T-helper 17 cell (primary cell): ENCODE measurements around the gene MEX3B. TPM values are rescaled to one million over a fixed set of nuclear protein-coding genes. Genes with fewer than 3 reads are reported as not detected.

Experiments
- ATAC-seq: fragments of 150-1000 bp; cut with Tn5 transposase; 2 replicates; pipeline ENCODE4 v1.10.0; 2021; ENCODE audit warnings: mild to moderate bottlenecking, moderate library complexity
- DNase-seq, 3 donors: peaks; one replicate each; pipeline versions ENCODE4 v3.0.0 to v3.0.0-alpha.2; 2020 to 2021
- H3K9me3 ChIP-seq: one replicate; pipeline ENCODE4 v1.7.0; 2013; ENCODE audit warnings: low read length, mild to moderate bottlenecking; ENCODE audit not compliant: control insufficient read depth, poor library complexity, severe bottlenecking
- H3K27ac Mint-ChIP-seq: one replicate; pipeline ENCODE4 v1.8.0; 2022; ENCODE audit warnings: mild to moderate bottlenecking, moderate library complexity, mixed read lengths
- H3K27me3 Mint-ChIP-seq: one replicate; pipeline ENCODE4 v1.8.0; 2022; ENCODE audit warnings: mixed read lengths
- H3K36me3 Mint-ChIP-seq: one replicate; pipeline ENCODE4 v1.8.0; 2022; ENCODE audit warnings: low read depth, mixed read lengths
- H3K4me1 Mint-ChIP-seq: one replicate; pipeline ENCODE4 v1.8.0; 2022; ENCODE audit warnings: mild to moderate bottlenecking, mixed read lengths
- H3K4me3 Mint-ChIP-seq: one replicate; pipeline ENCODE4 v1.8.0; 2022; ENCODE audit warnings: mild to moderate bottlenecking, moderate library complexity, mixed read lengths
- total RNA-seq, 4 donors: library from RNA in 2 of 4; stranded (reverse) in 2 of 4; gene quantifications; one replicate each; pipeline ENCODE4 v1.2.3 and lab custom pipeline; 2022 to 2026

Gene MEX3B
- total RNA-seq = 1 to 10 TPM in 1 of 2 donors, under 1 TPM in 1; 0.87 to 1.4 TPM
- 3.5 to 5.1 reads per million in 2 donors for total RNA-seq (lab: John Stamatoyannopoulos, UW)

- Mint-ChIP-seq H3K27ac (peak within 1 kb of the TSS; percentile 39), H3K4me3 (peak within 1 kb of the TSS; percentile 91), H3K27me3 (peaks cover 8% of the 10 kb centered on the region), H3K36me3 (no peaks in the 10 kb centered on the region), H3K4me1 (peaks cover 13% of the 10 kb centered on the region)
- peak; percentile 56 to 82 (median 67) for DNase-seq
- no peaks in the 10 kb centered on the region for H3K9me3 ChIP-seq
- ATAC-seq = peak; percentile 73
Measured at GRCh38 chr15:82045892-82046665, at the start of gene MEX3B. Gene MEX3B (minus strand): TSS chr15:82046018. CDS start chr15:82045705, 313 bp downstream.

- no peaks in the 10 kb centered on the region for H3K4me1 Mint-ChIP-seq
- H3K36me3 Mint-ChIP-seq = no peaks in the 10 kb centered on the region
- no peaks in the 10 kb centered on the region for H3K9me3 ChIP-seq
Measured at GRCh38 chr15:82093774-82094211, 48.0 kb upstream of the MEX3B start.

GRCh38 chr15:82093325-82093724, 47.5 kb upstream of the MEX3B start:
- Mint-ChIP-seq H3K27me3 (peaks cover 13% of the 10 kb centered on the region), H3K4me1 (no peaks in the 10 kb centered on the region), H3K36me3 (no peaks in the 10 kb centered on the region), H3K4me3 (no peak overlapping the region), H3K27ac (no peak overlapping the region)
- ATAC-seq = no peak
- DNase-seq = no peak
- no peaks in the 10 kb centered on the region for H3K9me3 ChIP-seq

More at GRCh38 chr15:82093774-82094211, 48.0 kb upstream of the MEX3B start:
- ATAC-seq = no peak
- H3K27ac Mint-ChIP-seq = no peak overlapping the region
- H3K27me3 Mint-ChIP-seq = peaks cover 14% of the 10 kb centered on the region
- H3K4me3 Mint-ChIP-seq = no peak overlapping the region
- DNase-seq = no peak

DNA sequence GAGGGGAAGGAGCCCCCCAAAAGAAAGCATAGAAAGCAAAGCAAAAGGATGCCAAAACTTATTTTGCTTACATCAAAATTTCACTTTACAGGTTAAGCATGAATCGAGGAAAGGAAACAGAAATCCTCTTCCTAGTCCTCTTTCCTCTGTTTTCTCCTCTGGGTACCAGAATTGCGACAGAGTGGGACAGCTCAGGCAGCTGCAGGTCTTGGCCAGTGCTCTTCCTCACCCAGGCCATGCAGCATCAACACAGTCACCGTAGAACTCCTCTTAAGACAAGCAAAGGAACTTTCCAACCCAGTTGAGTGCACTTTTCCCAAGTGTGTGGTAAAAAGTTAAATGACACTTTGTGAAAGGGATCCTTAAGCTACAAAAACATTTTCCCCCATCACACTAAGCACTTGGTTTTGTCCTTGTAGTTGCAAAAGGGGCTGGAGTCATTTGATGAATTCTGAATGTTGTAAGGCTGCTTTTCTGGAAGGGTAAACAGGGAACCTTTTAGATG, 45.9 kb upstream of the MEX3B start:
- ATAC-seq (no peak), DNase-seq (no peak)
- Mint-ChIP-seq H3K4me1 (no peaks in the 10 kb centered on the region), H3K36me3 (no peaks in the 10 kb centered on the region), H3K27me3 (peaks cover 18% of the 10 kb centered on the region), H3K27ac (no peak overlapping the region), H3K4me3 (no peak overlapping the region)
- H3K9me3 ChIP-seq = no peaks in the 10 kb centered on the region

- peaks cover 2% of the 10 kb centered on the region for H3K4me1 Mint-ChIP-seq
- no peak overlapping the region for H3K27ac Mint-ChIP-seq
- DNase-seq (no peak), ATAC-seq (no peak)
- peaks cover 52% of the 10 kb centered on the region for H3K27me3 Mint-ChIP-seq
- no peak overlapping the region for H3K4me3 Mint-ChIP-seq
- H3K36me3 Mint-ChIP-seq = no peaks in the 10 kb centered on the region
- no peaks in the 10 kb centered on the region for H3K9me3 ChIP-seq
Measured at GRCh38 chr15:82086243-82086995, 40.6 kb upstream of the MEX3B start.

GRCh38 chr15:82081914-82082762, 36.3 kb upstream of the MEX3B start:
- DNase-seq = no peak
- H3K27ac Mint-ChIP-seq = no peak overlapping the region
- ATAC-seq = no peak
- peaks cover 66% of the 10 kb centered on the region for H3K27me3 Mint-ChIP-seq
- H3K36me3 Mint-ChIP-seq = peaks cover 2% of the 10 kb centered on the region
- no peak overlapping the region for H3K4me3 Mint-ChIP-seq
- H3K4me1 Mint-ChIP-seq = peaks cover 2% of the 10 kb centered on the region
- no peaks in the 10 kb centered on the region for H3K9me3 ChIP-seq

GRCh38 chr15:82080774-82081173, 35.0 kb upstream of the MEX3B start:
- no peak for DNase-seq
- H3K9me3 ChIP-seq = no peaks in the 10 kb centered on the region
- Mint-ChIP-seq H3K4me1 (peaks cover 2% of the 10 kb centered on the region), H3K36me3 (peaks cover 4% of the 10 kb centered on the region), H3K27me3 (peaks cover 71% of the 10 kb centered on the region), H3K4me3 (no peak overlapping the region), H3K27ac (no peak overlapping the region)
- no peak for ATAC-seq

GRCh38 chr15:82079736-82080135, 33.9 kb upstream of the MEX3B start:
- H3K4me1 Mint-ChIP-seq = no peaks in the 10 kb centered on the region
- H3K27me3 Mint-ChIP-seq = peaks cover 66% of the 10 kb centered on the region
- no peak overlapping the region for H3K4me3 Mint-ChIP-seq
- no peak for ATAC-seq
- H3K9me3 ChIP-seq = no peaks in the 10 kb centered on the region
- H3K27ac Mint-ChIP-seq = no peak overlapping the region
- no peak for DNase-seq
- peaks cover 4% of the 10 kb centered on the region for H3K36me3 Mint-ChIP-seq

DNA sequence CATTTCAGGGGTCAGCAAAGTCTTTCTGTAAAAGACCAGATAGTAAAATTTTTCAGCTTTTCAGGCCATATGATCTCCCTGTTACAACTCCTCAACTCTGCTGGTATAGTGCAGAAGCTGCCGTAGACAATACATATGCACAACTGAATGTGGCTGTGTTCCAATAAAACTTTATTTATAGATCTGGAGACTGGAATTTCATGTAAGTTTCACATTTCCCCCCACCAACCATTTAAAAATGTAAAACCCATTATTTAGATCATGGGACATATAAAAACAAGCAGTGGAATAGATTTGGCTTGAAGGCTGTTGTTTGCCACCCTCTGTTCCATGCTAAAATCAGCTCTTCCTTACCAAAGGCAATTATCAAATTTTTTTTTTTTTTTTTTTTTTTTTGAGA, 28.8 kb upstream of the MEX3B start:
- H3K27ac Mint-ChIP-seq = no peak overlapping the region
- ATAC-seq = no peak

DNA sequence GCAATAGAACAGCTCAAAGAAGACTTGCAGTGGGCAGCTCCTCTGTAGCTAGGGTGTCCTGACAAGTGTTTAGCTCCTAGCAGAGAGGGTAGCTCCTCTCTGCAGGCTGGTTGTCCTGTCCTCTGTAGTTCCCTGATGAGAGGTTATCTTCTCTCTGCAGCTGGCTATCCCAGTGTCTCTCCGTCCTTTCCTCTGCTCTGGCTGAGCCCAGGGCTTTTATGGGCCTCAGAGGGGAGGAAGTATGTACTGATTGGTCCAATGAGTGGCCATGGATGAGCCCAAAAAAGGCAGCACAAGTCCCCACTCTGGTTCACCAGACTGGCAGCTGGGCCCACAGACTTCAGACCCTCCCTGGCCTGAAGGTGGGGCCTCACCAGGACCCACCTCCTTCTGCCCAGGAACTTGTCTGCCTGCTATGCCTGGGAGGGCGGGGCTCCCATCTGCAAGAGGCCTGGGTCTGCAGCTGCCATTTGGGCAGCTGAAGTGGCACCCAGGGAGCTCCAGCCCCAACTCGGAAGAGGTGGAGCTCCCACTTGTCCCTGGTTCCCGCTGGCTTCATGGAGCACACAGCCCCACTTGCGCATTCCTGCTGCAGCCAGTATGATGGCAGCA, 27.2 kb upstream of the MEX3B start:
- Mint-ChIP-seq H3K27ac (no peak overlapping the region), H3K4me1 (no peaks in the 10 kb centered on the region), H3K36me3 (peaks cover 5% of the 10 kb centered on the region), H3K27me3 (peaks cover 41% of the 10 kb centered on the region), H3K4me3 (no peak overlapping the region)
- no peaks in the 10 kb centered on the region for H3K9me3 ChIP-seq
- DNase-seq (no peak), ATAC-seq (no peak)

More for the DNA sequence above, 28.8 kb upstream of the MEX3B start:
- peaks cover 44% of the 10 kb centered on the region for H3K27me3 Mint-ChIP-seq
- H3K9me3 ChIP-seq = no peaks in the 10 kb centered on the region
- H3K4me3 Mint-ChIP-seq = no peak overlapping the region
- no peaks in the 10 kb centered on the region for H3K4me1 Mint-ChIP-seq
- peaks cover 5% of the 10 kb centered on the region for H3K36me3 Mint-ChIP-seq
- no peak for DNase-seq

- no peaks in the 10 kb centered on the region for H3K9me3 ChIP-seq
- Mint-ChIP-seq H3K4me1 (peaks cover 2% of the 10 kb centered on the region), H3K27ac (no peak overlapping the region), H3K36me3 (peaks cover 3% of the 10 kb centered on the region), H3K4me3 (no peak overlapping the region), H3K27me3 (peaks cover 74% of the 10 kb centered on the region)
- DNase-seq = no peak
- ATAC-seq = no peak
Measured at GRCh38 chr15:82066455-82066854, 20.6 kb upstream of the MEX3B start.

DNA sequence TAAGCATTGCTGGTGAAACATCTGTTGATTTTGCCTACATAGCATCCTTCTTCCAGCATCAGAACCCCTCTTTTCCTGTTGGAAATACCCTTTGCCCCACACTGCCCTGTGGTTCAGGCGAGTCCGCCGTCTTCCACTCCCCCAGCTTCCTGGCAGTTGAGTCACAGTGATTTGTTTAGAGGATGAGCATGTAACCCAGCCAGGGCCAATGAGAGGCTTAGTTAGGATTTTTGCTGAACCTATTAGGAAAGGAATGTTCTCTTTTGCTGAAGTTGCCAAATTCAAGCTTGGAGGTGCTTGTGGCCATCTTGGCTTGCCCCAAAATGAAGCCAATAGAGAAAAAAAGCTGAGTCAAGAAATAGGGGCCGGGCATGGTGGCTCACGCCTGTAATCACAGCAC, 19.0 kb upstream of the MEX3B start:
- Mint-ChIP-seq H3K36me3 (no peaks in the 10 kb centered on the region), H3K27me3 (peaks cover 74% of the 10 kb centered on the region)
- ATAC-seq = no peak

More for the DNA sequence above, 19.0 kb upstream of the MEX3B start:
- H3K4me1 Mint-ChIP-seq = peaks cover 2% of the 10 kb centered on the region
- no peak overlapping the region for H3K27ac Mint-ChIP-seq
- DNase-seq = no peak
- no peaks in the 10 kb centered on the region for H3K9me3 ChIP-seq
- no peak overlapping the region for H3K4me3 Mint-ChIP-seq
